RWPE1 (cell line): ENCODE data around the gene MYO5B.
A peak's percentile ranks its signal among the peaks of the same experiment; 100 is the strongest.

ENCODE experiments used
- CTCF ChIA-PET: fragments of 350-600 bp; sonication (Branson Sonifier 250); formaldehyde crosslinking; extraction: SDS; loops from one replicate; lab custom pipeline; 2021; lab: Yijun Ruan, JAX
- POLR2A ChIA-PET: fragments of 400-600 bp; formaldehyde crosslinking; extraction: SDS; loops from one replicate; lab custom pipeline; 2020; ENCODE audit warnings: antibody characterized with exemption; ENCODE audit not compliant: low non-redundant PET; lab: Yijun Ruan, JAX
- DNase-seq: peaks from one replicate; pipeline ENCODE4 v3.0.0; 2012; ENCODE audit warnings: low spot score
- H3K27ac ChIP-seq: fragments of 450-650 bp; 2 replicates; pipeline ENCODE4 v1.5.1; 2017
- CTCF ChIP-seq: fragments of 450-650 bp; conservative IDR thresholded peaks from 2 replicates; pipeline ENCODE4 v1.5.1; 2017; ENCODE audit warnings: low read depth, mild to moderate bottlenecking

Gene MYO5B

GRCh38 chr18:49834258-49834657, 360.7 kb downstream of the MYO5B start:
- ChIA-PET POLR2A (no interaction called here), CTCF (interaction anchor here (0.6 kb wide), 1 partner anchor 176 kb away, joined by 4 read pairs; no protein-coding TSS in a partner anchor)
- no peak for DNase-seq
- peak overlapping the region; percentile 52; the same call in 1 of the 2 replicates for H3K27ac ChIP-seq
- no peak for TF ChIP-seq CTCF

DNA sequence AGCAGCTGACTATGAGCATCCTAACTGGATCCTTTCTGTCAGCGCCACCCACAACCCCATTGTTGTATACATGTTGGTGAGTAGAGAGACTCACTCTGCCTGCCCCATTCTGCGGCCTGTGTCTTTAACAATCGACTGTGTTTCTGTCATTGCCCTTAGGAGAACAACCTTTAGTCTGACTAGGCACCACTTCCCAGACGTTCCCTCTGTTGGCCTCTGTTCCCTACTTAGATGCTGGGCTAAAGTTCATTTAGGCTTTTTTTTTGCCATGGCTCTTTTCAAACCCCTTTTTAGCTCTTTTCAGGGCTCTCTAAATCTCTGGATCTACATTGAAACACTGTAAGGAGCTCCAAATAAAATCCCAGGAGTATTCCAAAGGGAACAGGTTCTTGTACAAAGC, 361.1 kb downstream of the MYO5B start:
- TF ChIP-seq CTCF, result no peak
- ChIA-PET POLR2A (no interaction called here), CTCF (interaction anchor here (0.6 kb wide), 1 partner anchor 177 kb away, joined by 4 read pairs; no protein-coding TSS in a partner anchor)
- no peak overlapping the region for H3K27ac ChIP-seq
- DNase-seq, result no peak

DNA sequence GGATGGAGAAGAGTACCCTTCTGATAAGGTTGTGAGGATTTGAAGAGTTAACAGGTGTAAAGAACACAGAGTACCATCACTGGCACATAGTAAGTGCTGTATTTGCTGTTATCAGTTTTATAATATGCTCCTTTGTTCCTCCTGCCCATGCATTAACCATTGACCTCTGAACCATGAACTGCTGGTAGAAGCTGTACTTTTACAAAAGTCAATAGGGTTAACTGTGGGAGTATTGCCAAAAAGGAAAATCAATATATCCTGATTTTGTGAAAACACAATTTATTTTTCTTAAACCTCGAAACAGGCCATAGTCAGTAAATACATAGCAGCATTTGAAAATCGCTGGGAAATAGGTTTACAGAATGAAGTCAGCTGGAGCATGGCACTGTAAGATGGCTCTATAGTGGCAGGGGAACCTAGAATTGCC, 362.7 kb downstream of the MYO5B start:
- H3K27ac ChIP-seq, result no peak overlapping the region
- CTCF ChIA-PET, result no interaction called here
- POLR2A ChIA-PET, result no interaction called here
- no peak for DNase-seq
- no peak for TF ChIP-seq CTCF

DNA sequence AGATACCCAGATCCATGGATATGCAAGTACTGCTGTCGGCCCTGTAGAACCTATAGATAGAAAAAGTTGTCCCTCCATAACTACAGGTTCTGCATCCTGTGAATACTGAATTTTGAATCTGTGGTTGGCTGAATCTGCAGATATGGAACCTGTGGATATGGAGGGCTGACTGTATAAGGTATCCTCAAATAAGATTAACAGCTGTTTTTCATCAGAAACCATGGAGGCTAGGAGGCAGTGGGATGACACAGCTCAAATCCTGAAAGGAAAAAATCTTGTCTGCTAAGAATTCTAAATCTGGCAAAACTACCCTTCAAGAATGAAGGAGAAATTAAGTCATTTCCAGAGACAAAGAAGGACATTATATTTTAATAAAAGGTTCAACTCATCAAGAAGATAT, 367.0 kb downstream of the MYO5B start:
- CTCF ChIA-PET, result no interaction called here
- POLR2A ChIA-PET, result no interaction called here
- H3K27ac ChIP-seq, result no peak overlapping the region
- no peak for TF ChIP-seq CTCF
- DNase-seq, result no peak

- DNase-seq, result no peak
- ChIA-PET POLR2A (no interaction called here), CTCF (no interaction called here)
- H3K27ac ChIP-seq, result no peak overlapping the region
- TF ChIP-seq CTCF, result no peak
These were observed 374.9 kb downstream of the MYO5B start for GRCh38 chr18:49819823-49820671.

DNA sequence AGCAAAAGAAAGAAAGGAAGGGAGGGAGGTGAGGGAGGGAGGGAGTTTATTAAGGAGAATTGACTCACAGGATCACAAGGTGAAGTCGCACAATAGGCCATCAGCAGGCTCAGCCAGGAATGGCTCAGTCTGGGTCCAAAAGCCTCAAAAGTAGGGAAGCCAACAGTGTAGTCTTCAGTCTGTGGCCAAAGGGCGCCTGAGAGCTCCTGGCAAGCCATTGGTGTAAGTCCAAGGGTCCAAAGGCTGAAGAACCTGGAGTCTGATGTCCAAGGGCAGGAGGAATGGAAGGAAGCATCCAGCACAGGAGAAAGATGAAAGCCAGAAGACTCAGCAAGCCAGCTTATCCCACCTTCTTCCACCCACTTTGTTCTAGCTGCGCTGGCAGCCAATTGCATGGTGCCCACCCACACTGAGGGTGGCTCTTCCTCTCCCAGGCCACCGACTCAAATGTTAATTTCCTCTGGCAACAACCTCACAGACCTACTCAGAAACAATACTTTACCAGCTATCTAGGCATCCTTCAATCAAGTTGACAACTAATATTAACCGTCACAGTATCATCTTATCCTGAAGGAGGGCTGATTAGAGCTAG, 375.8 kb downstream of the MYO5B start:
- ChIA-PET POLR2A (no interaction called here), CTCF (interaction anchor here (0.7 kb wide), 1 partner anchor 161 kb away, joined by 3 read pairs; no protein-coding TSS in a partner anchor)
- TF ChIP-seq CTCF, result no peak
- DNase-seq, result no peak
- no peak overlapping the region for H3K27ac ChIP-seq
